Transverse colon (tissue), 4 donors: Measurements from ENCODE around the gene TEX261. TPM values are rescaled to one million over a fixed set of nuclear protein-coding genes. Genes with fewer than 3 reads are reported as not detected.

ENCODE experiments used
- DNase-seq: peaks from one replicate; pipeline ENCODE4 v3.0.0-alpha.2; 2019
- H3K27ac ChIP-seq, 4 donors: fragments of 200-600 bp; sonication (generic); 2 replicates each; pipeline ENCODE4 v1.5.1; 2016 to 2018; ENCODE audit warnings: inconsistent platforms in 4 of 4
- H3K27me3 ChIP-seq: fragments of 200-600 bp; sonication (generic); 2 replicates; pipeline ENCODE4 v1.5.1; 2017; ENCODE audit warnings: inconsistent platforms
- H3K36me3 ChIP-seq, 4 donors: fragments of 200-600 bp; sonication (generic); 2 replicates each; pipeline ENCODE4 v1.5.1; 2017 to 2019; ENCODE audit warnings: inconsistent platforms in 4 of 4
- H3K4me1 ChIP-seq, 4 donors: fragments of 200-600 bp; sonication (generic); 2 replicates each; pipeline ENCODE4 v1.5.1; 2017 to 2020; ENCODE audit warnings: inconsistent platforms in 4 of 4
- H3K4me3 ChIP-seq, 4 donors: fragments of 200-600 bp; sonication (generic); 1 replicate in 1 of 4; 2 replicates in 3 of 4; pipeline versions ENCODE4 v1.5.1 to v1.6.1; 2017 to 2019; ENCODE audit warnings: inconsistent platforms in 4 of 4
- H3K9me3 ChIP-seq, 2 donors: fragments of 200-600 bp; sonication (generic); 2 replicates each; pipeline ENCODE4 v1.5.1; 2017 to 2019; ENCODE audit warnings: inconsistent platforms in 2 of 2
- CTCF ChIP-seq, 5 experiments: fragments of 200-600 bp in 3 of 5; fragments of 450-650 bp in 2 of 5; sonication (generic) in 3 of 5; IDR thresholded peaks; 1 replicate in 2 of 5; 2 replicates in 3 of 5; pipeline ENCODE4 v1.5.1; 2016 to 2017; ENCODE audit warnings: antibody characterized with exemption in 5 of 5, inconsistent platforms in 3 of 5, mild to moderate bottlenecking in 2 of 5, moderate library complexity in 1 of 5
- EP300 ChIP-seq: sonication (generic); formaldehyde crosslinking; IDR thresholded peaks from one replicate; pipeline ENCODE4 v1.6.1; 2017; ENCODE audit warnings: antibody characterized with exemption, low read depth
- POLR2A ChIP-seq: fragments of 450-650 bp; IDR thresholded peaks from one replicate; pipeline ENCODE4 v1.6.1; 2016; ENCODE audit warnings: antibody characterized with exemption, mild to moderate bottlenecking, moderate library complexity
- POLR2AphosphoS5 ChIP-seq, 3 donors: sonication (generic); formaldehyde crosslinking; IDR thresholded peaks; one replicate each; pipeline ENCODE4 v1.6.1; 2016; ENCODE audit warnings: antibody characterized with exemption in 3 of 3
- WGBS, 2 donors: methylation state at CpG; one replicate each; pipeline ENCODE4 v1.1.5; 2018; ENCODE audit warnings: low coverage in 1 of 2; 5-methylcytosine and 5-hydroxymethylcytosine counted together
- in situ Hi-C, 4 donors: fragments of 200-750 bp; cut with MboI; loops; one replicate each; pipeline versions ENCODE4 v1.15.0 to v1.15.1; 2017; ENCODE audit warnings: low sequenced_read_pairs in 3 of 4, low pct_ligation_motif_present in 1 of 4, low pct_unique_long_range_greater_than_20kb in 1 of 4
- intact Hi-C: fragments of 100-400 bp; cut with DNase I; formaldehyde crosslinking; loops from one replicate; pipeline ENCODE4 v1.15.1; 2023; ENCODE audit warnings: low total_unique reads
- total RNA-seq, 4 donors: library from RNA; depleted of rRNA; stranded (reverse); fragments of >200 nt; gene quantifications; one replicate each; pipeline ENCODE4 v1.1.0, GENCODE V29; 2016

The TEX261 gene
- total RNA-seq, 4 donors from 2014 or later = 14.6 to 34.5 (median 30.5) TPM

DNA sequence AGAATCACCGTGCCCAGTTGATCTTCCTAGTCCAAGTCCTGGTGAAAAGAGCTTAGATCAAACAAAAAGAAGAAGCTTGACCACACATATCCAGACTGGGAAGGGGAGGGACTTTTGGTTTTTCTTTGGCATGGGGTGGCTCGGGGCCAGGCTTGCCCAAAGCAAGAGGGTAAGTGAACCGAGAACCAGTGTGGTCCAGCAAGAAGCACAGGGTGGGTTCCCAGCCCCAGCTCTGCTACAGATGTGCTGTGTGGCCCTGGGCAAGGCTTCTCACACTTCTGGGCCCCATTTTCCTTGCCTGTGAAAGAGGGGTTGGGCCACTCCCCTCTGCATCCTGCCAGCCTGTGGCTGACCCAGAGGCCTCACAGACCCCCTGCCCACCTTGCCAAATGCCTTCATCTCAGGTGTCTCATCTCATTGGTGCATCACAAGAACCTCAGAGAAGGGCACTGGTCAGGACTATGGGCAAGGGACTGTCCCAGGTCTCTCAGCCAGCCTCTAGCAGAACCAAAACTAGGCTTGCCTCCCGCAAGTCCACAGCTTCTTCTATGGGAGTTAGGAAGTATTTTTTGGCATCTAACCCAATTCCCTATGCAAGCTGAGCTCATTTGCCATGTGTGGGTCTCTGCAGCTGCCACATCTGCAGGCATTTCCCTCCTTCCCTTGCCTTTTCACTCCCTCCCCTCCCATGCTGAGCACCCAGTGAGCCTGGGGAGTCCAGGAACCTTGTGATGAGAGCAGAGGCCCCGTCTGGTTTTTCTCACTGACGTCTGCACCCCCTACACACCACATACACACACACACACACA, 52.1 kb downstream of the TEX261 start:
- no peak for TF ChIP-seq POLR2A
- TF ChIP-seq POLR2AphosphoS5 (IDR thresholded peaks at IDR 0.05) = no peak
- TF ChIP-seq CTCF (IDR thresholded peaks at IDR 0.05) = no peak
- TF ChIP-seq EP300 = no peak
- intact Hi-C loops (loop anchor here (5.0 kb wide), 1 partner anchor 70 kb away; no protein-coding TSS in a partner anchor), in situ Hi-C loops (loop anchor here (10.0 to 25.0 kb wide), 3 partner anchors 68 to 630 kb away; partner anchors contain the start of gene FAM136A (in 3 of the 4))
- H3K4me3 ChIP-seq = no peak overlapping the region
- no peak for DNase-seq
- H3K9me3 ChIP-seq = no peaks in the 10 kb centered on the region
- no peaks in the 10 kb centered on the region for H3K4me1 ChIP-seq
- WGBS, 2 donors = 70% methylated on average over 6 of the region's 6 CpGs; no CpG with 5 or more reads in 1 of the 2 donors
- no peaks in the 10 kb centered on the region for H3K36me3 ChIP-seq
- H3K27me3 ChIP-seq = peaks cover 23% of the 10 kb centered on the region
- no peak overlapping the region for H3K27ac ChIP-seq

DNA sequence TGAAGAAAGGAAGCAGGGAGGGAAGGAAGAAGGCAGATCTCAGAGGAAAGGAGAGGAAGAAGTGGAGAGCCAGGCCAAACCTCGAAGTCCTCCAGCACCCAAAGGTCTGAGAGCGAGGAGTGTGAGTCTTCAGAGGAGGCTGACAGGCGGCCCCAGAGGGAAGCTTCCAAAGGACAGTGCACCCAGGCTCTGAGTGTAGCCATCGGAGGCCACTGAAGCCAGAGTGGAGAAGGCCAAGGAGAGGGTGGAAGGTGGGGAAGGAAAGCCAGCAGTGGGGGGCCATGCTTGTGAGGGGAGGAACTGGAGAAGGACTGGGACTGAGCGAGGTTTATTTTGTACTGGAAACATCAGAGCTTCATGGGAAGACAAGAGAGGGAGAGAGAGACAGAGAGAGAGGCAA, 53.0 kb downstream of the TEX261 start:
- no peaks in the 10 kb centered on the region for H3K36me3 ChIP-seq
- no peaks in the 10 kb centered on the region for H3K9me3 ChIP-seq
- H3K4me3 ChIP-seq = no peak overlapping the region
- no peaks in the 10 kb centered on the region for H3K4me1 ChIP-seq
- H3K27me3 ChIP-seq = peaks cover 14% of the 10 kb centered on the region
- intact Hi-C loops (loop anchor here (5.0 kb wide), 1 partner anchor 69 kb away; no protein-coding TSS in a partner anchor), in situ Hi-C loops (loop anchor here (10.0 to 25.0 kb wide), 3 partner anchors 67 to 629 kb away; partner anchors contain the start of gene FAM136A (in 3 of the 4))
- no peak for TF ChIP-seq POLR2AphosphoS5 (IDR thresholded peaks at IDR 0.05)
- no peak for TF ChIP-seq POLR2A
- TF ChIP-seq EP300 = no peak
- 72% methylated on average over 4 to 5 of the region's 5 CpGs for WGBS, 2 donors
- DNase-seq = no peak
- H3K27ac ChIP-seq = no peak overlapping the region

- TF ChIP-seq CTCF (IDR thresholded peaks at IDR 0.05) (no peak), POLR2AphosphoS5 (IDR thresholded peaks at IDR 0.05) (no peak), EP300 (no peak), POLR2A (no peak)
- in situ Hi-C loops (loop anchor here (10.0 to 25.0 kb wide), 3 partner anchors 66 to 629 kb away; partner anchors contain the start of gene FAM136A (in 3 of the 4)), intact Hi-C loops (loop anchor here (5.0 kb wide), 1 partner anchor 69 kb away; no protein-coding TSS in a partner anchor)
- Histone ChIP-seq H3K27ac (no peak overlapping the region), H3K9me3 (no peaks in the 10 kb centered on the region), H3K36me3 (no peaks in the 10 kb centered on the region), H3K27me3 (peaks cover 10% of the 10 kb centered on the region), H3K4me3 (no peak overlapping the region), H3K4me1 (no peaks in the 10 kb centered on the region)
- WGBS, 2 donors = 78 to 100% methylated on average over 2 to 6 of the region's 6 CpGs
- no peak for DNase-seq
Measured at GRCh38 chr2:70941186-70941585, 53.5 kb downstream of the TEX261 start.

DNA sequence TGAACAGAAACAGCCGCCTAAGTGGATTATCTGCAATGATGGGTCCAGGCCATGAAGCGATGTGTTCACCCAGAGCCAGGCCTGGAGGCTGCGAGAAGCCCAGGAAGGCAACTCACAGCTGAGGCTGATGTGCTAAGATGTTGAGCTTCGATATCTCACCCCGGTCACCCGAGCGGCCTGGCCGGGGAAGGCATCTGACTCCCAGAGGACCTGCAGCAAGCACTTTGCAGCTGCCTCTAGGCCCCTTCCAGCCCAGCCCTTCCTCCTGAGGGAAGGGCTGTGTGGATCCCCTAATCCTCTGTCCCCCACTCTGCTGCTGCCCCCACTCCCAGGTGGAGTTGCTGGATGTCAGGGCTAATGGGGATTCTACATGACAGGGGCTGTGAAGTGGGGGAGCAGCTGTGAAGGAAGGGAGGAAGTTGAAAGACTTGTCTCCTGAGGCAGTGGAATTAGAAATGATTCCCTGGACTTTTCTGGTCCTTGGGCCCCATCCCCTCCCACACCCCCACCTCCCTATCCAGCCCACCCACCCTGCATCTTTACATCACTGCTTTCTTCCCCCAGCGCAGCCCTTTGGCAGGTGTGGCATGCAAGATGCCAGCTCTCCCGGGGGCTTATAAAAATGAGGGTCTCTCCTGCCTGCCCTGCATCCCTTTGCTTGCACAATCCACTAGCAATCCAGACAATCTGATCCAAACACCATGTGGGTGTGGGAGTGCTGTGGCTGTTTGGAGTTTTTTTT, 54.7 kb downstream of the TEX261 start:
- in situ Hi-C loops = loop anchor here (10.0 to 25.0 kb wide), 3 partner anchors 65 to 628 kb away; partner anchors contain the start of gene FAM136A (in 3 of the 4)
- Histone ChIP-seq H3K4me1 (no peaks in the 10 kb centered on the region), H3K27me3 (peaks cover 10% of the 10 kb centered on the region), H3K4me3 (no peak overlapping the region), H3K9me3 (no peaks in the 10 kb centered on the region), H3K27ac (no peak overlapping the region), H3K36me3 (no peaks in the 10 kb centered on the region)
- WGBS, 2 donors = 78% methylated on average over 10 of the region's 10 CpGs; no CpG with 5 or more reads in 1 of the 2 donors
- DNase-seq = no peak
- no peak for TF ChIP-seq CTCF (IDR thresholded peaks at IDR 0.05)
- TF ChIP-seq EP300 = no peak
- no peak for TF ChIP-seq POLR2AphosphoS5 (IDR thresholded peaks at IDR 0.05)
- TF ChIP-seq POLR2A = no peak
- intact Hi-C loops = loop anchor here (5.0 kb wide), 1 partner anchor 68 kb away; no protein-coding TSS in a partner anchor
